ENCODE measurements around the gene ADCY5. TPM values are rescaled to one million over a fixed set of nuclear protein-coding genes. Genes with fewer than 3 reads are reported as not detected.

The ADCY5 gene
- total and polyA plus RNA-seq, 2 donors from 2014 or later = 7.1 to 33.6 TPM

GRCh38 chr3:123388042-123388441, 60.8 kb downstream of the ADCY5 start:
- Histone ChIP-seq H3K9ac (ENCODE audit: low read length in 3 of 3) (no peak overlapping the region), H3K9me3 (ENCODE audit: control insufficient read depth in 2 of 3, insufficient read depth in 1 of 3, low read length in 3 of 3) (no peaks in the 10 kb centered on the region), H3K27ac (ENCODE audit: low read depth in 2 of 2, low read length in 2 of 2) (peak overlapping the region in 1 of 2 donors; percentile 59), H3K36me3 (ENCODE audit: control insufficient read depth in 2 of 3, insufficient read depth in 3 of 3, low read length in 3 of 3) (no peaks in the 10 kb centered on the region), H3K4me1 (ENCODE audit: control insufficient read depth in 2 of 3, insufficient read depth in 2 of 3, low read depth in 1 of 3, low read length in 3 of 3) (peaks cover 5 to 47% (median 35%) of the 10 kb centered on the region in 3 donors), H3K4me3 (ENCODE audit: low read length in 3 of 3) (no peak overlapping the region), H3K27me3 (ENCODE audit: control insufficient read depth, insufficient read depth, low read length) (no peaks in the 10 kb centered on the region)
- no peak for TF ChIP-seq CTCF (IDR thresholded peaks at IDR 0.05; ENCODE audit: borderline replicate concordance, extremely low read depth, insufficient read depth)
- FAIRE-seq = no peak
- intact Hi-C loops (cut with DNase I) = no loop called here
- DNase-seq = no peak

- no peak for FAIRE-seq
- Histone ChIP-seq H3K27ac (ENCODE audit: low read depth in 2 of 2, low read length in 2 of 2) (no peak overlapping the region), H3K4me1 (ENCODE audit: control insufficient read depth in 2 of 3, insufficient read depth in 2 of 3, low read depth in 1 of 3, low read length in 3 of 3) (peaks cover 5 to 47% (median 35%) of the 10 kb centered on the region in 3 donors), H3K27me3 (ENCODE audit: control insufficient read depth, insufficient read depth, low read length) (no peaks in the 10 kb centered on the region), H3K36me3 (ENCODE audit: control insufficient read depth in 2 of 3, insufficient read depth in 3 of 3, low read length in 3 of 3) (no peaks in the 10 kb centered on the region), H3K9ac (ENCODE audit: low read length in 3 of 3) (no peak overlapping the region), H3K4me3 (ENCODE audit: low read length in 3 of 3) (no peak overlapping the region), H3K9me3 (ENCODE audit: control insufficient read depth in 2 of 3, insufficient read depth in 1 of 3, low read length in 3 of 3) (no peaks in the 10 kb centered on the region)
- intact Hi-C loops (cut with DNase I) = no loop called here
- no peak for TF ChIP-seq CTCF (IDR thresholded peaks at IDR 0.05; ENCODE audit: borderline replicate concordance, extremely low read depth, insufficient read depth)
- DNase-seq = peak in 2 of 5 donors; percentile 14 to 22
Measured at GRCh38 chr3:123387532-123387931, 61.4 kb downstream of the ADCY5 start.

GRCh38 chr3:123386477-123387040, 62.3 kb downstream of the ADCY5 start:
- DNase-seq = peak in 4 of 5 donors; percentile 64 to 93 (median 76)
- H3K36me3 ChIP-seq (ENCODE audit: control insufficient read depth in 2 of 3, insufficient read depth in 3 of 3, low read length in 3 of 3) = no peaks in the 10 kb centered on the region
- TF ChIP-seq CTCF (IDR thresholded peaks at IDR 0.05; ENCODE audit: borderline replicate concordance, extremely low read depth, insufficient read depth) = no peak
- peaks cover 5 to 44% (median 32%) of the 10 kb centered on the region in 3 donors for H3K4me1 ChIP-seq (ENCODE audit: control insufficient read depth in 2 of 3, insufficient read depth in 2 of 3, low read depth in 1 of 3, low read length in 3 of 3)
- H3K27ac ChIP-seq (ENCODE audit: low read depth in 2 of 2, low read length in 2 of 2) = peak overlapping the region; percentile 33 to 62
- H3K9me3 ChIP-seq (ENCODE audit: control insufficient read depth in 2 of 3, insufficient read depth in 1 of 3, low read length in 3 of 3) = no peaks in the 10 kb centered on the region
- H3K27me3 ChIP-seq (ENCODE audit: control insufficient read depth, insufficient read depth, low read length) = no peaks in the 10 kb centered on the region
- H3K4me3 ChIP-seq (ENCODE audit: low read length in 3 of 3) = no peak overlapping the region
- no peak for FAIRE-seq
- intact Hi-C loops (cut with DNase I) = no loop called here
- no peak overlapping the region for H3K9ac ChIP-seq (ENCODE audit: low read length in 3 of 3)

GRCh38 chr3:123385981-123386380, 62.9 kb downstream of the ADCY5 start:
- FAIRE-seq = no peak
- H3K4me1 ChIP-seq (ENCODE audit: control insufficient read depth in 2 of 3, insufficient read depth in 2 of 3, low read depth in 1 of 3, low read length in 3 of 3) = peaks cover 2 to 41% (median 30%) of the 10 kb centered on the region in 3 donors
- no peak for TF ChIP-seq CTCF (IDR thresholded peaks at IDR 0.05; ENCODE audit: borderline replicate concordance, extremely low read depth, insufficient read depth)
- DNase-seq = peak in 1 of 5 donors; percentile 78
- H3K9ac ChIP-seq (ENCODE audit: low read length in 3 of 3) = no peak overlapping the region
- H3K27ac ChIP-seq (ENCODE audit: low read depth in 2 of 2, low read length in 2 of 2) = peak overlapping the region; percentile 33 to 62
- H3K4me3 ChIP-seq (ENCODE audit: low read length in 3 of 3) = no peak overlapping the region
- H3K36me3 ChIP-seq (ENCODE audit: control insufficient read depth in 2 of 3, insufficient read depth in 3 of 3, low read length in 3 of 3) = no peaks in the 10 kb centered on the region
- intact Hi-C loops (cut with DNase I) = no loop called here
- H3K27me3 ChIP-seq (ENCODE audit: control insufficient read depth, insufficient read depth, low read length) = no peaks in the 10 kb centered on the region
- H3K9me3 ChIP-seq (ENCODE audit: control insufficient read depth in 2 of 3, insufficient read depth in 1 of 3, low read length in 3 of 3) = no peaks in the 10 kb centered on the region
